A673 (cell line): ENCODE data around the gene NINJ2. TPM values are rescaled to one million over a fixed set of nuclear protein-coding genes. Genes with fewer than 3 reads are reported as not detected.

ENCODE experiments used
- BruUV-seq: library from RNA; stranded (reverse); fragments of 400-500 nt; replicated peaks from 2 replicates; lab custom pipeline; 2021; lab: Mats Ljungman, UMichigan
- CTCF ChIA-PET: fragments of 300-600 bp; sonication (Branson Sonifier 250); formaldehyde crosslinking; loops from one replicate; lab custom pipeline; 2022; ENCODE audit warnings: antibody characterized with exemption; lab: Charles Lee
- POLR2A ChIA-PET: fragments of 300-600 bp; sonication (Branson Sonifier 250); formaldehyde crosslinking; loops from one replicate; lab custom pipeline; 2022; ENCODE audit warnings: antibody characterized with exemption; ENCODE audit not compliant: low non-redundant PET; lab: Charles Lee
- DNase-seq: peaks from one replicate; pipeline ENCODE4 v3.0.0-alpha.2; 2015; ENCODE audit warnings: low spot score
- H3K27ac ChIP-seq: fragments of 200-600 bp; sonication (generic); 2 replicates; pipeline ENCODE4 v1.5.1; 2016; ENCODE audit warnings: mixed run types, low read depth, mild to moderate bottlenecking, mixed read lengths, antibody characterized with exemption, low read length; ENCODE audit not compliant: poor library complexity, severe bottlenecking
- H3K27me3 ChIP-seq: fragments of 200-600 bp; sonication (generic); replicated peaks from 2 replicates; pipeline ENCODE4 v1.6.1; 2017; ENCODE audit warnings: mixed run types, low read depth, mild to moderate bottlenecking, mixed read lengths, antibody characterized with exemption, low read length; ENCODE audit not compliant: insufficient read depth, poor library complexity
- H3K36me3 ChIP-seq: fragments of 200-600 bp; sonication (generic); 2 replicates; pipeline ENCODE4 v1.6.1; 2016; ENCODE audit warnings: mixed run types, mild to moderate bottlenecking, mixed read lengths, antibody characterized with exemption, low read length; ENCODE audit not compliant: insufficient read depth, poor library complexity, severe bottlenecking
- H3K4me1 ChIP-seq: fragments of 200-600 bp; sonication (generic); 2 replicates; pipeline ENCODE4 v1.6.1; 2017; ENCODE audit warnings: mixed run types, mild to moderate bottlenecking, mixed read lengths, antibody characterized with exemption, low read length; ENCODE audit not compliant: insufficient read depth, poor library complexity, severe bottlenecking
- H3K4me3 ChIP-seq: fragments of 200-600 bp; sonication (generic); 2 replicates; pipeline ENCODE4 v1.5.1; 2016; ENCODE audit warnings: low read depth, mixed run types, mild to moderate bottlenecking, mixed read lengths, low read length; ENCODE audit not compliant: poor library complexity, severe bottlenecking
- H3K9me3 ChIP-seq: fragments of 200-600 bp; sonication (generic); 2 replicates; pipeline ENCODE4 v1.6.1; 2016; ENCODE audit warnings: mixed run types, low read depth, mild to moderate bottlenecking, mixed read lengths, antibody characterized with exemption, low read length; ENCODE audit not compliant: poor library complexity, severe bottlenecking
- EZH2 ChIP-seq: fragments of 200-600 bp; sonication (generic); IDR thresholded peaks from 2 replicates; pipeline ENCODE4 v1.6.1; 2017; ENCODE audit warnings: borderline replicate concordance, low read depth, mild to moderate bottlenecking, mixed read lengths, antibody characterized with exemption, low read length; ENCODE audit not compliant: poor library complexity, severe bottlenecking
- intact Hi-C: fragments of 100-400 bp; cut with micrococcal nuclease; formaldehyde crosslinking; loops from one replicate; pipeline ENCODE4 v1.10.0; 2022; ENCODE audit not compliant: unreplicated experiment
- total RNA-seq: library from RNA; stranded (reverse); gene quantifications from 2 replicates; pipeline ENCODE4 v1.2.3, GENCODE V29; 2021
- TF ChIP-seq, protein P1 (sequence below): fragments of 300-800, 200-600 bp; sonication (generic); conservative IDR thresholded peaks from 2 replicates; pipeline ENCODE4 v1.5.1; 2017; ENCODE audit warnings: low read depth, mild to moderate bottlenecking, antibody characterized with exemption, low read length, moderate library complexity, mixed read lengths

Gene NINJ2
- total RNA-seq, 1 experiment from 2014 or later: not detected

- no peak for TF ChIP-seq EZH2
- TF ChIP-seq, protein P1, sequence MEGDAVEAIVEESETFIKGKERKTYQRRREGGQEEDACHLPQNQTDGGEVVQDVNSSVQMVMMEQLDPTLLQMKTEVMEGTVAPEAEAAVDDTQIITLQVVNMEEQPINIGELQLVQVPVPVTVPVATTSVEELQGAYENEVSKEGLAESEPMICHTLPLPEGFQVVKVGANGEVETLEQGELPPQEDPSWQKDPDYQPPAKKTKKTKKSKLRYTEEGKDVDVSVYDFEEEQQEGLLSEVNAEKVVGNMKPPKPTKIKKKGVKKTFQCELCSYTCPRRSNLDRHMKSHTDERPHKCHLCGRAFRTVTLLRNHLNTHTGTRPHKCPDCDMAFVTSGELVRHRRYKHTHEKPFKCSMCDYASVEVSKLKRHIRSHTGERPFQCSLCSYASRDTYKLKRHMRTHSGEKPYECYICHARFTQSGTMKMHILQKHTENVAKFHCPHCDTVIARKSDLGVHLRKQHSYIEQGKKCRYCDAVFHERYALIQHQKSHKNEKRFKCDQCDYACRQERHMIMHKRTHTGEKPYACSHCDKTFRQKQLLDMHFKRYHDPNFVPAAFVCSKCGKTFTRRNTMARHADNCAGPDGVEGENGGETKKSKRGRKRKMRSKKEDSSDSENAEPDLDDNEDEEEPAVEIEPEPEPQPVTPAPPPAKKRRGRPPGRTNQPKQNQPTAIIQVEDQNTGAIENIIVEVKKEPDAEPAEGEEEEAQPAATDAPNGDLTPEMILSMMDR: no peak
- CTCF ChIA-PET: no interaction called here
- intact Hi-C loops: no loop called here
- DNase-seq: no peak
- Histone ChIP-seq H3K27me3 (no peaks in the 10 kb centered on the region), H3K27ac (peak overlapping the region; percentile 22), H3K9me3 (no peaks in the 10 kb centered on the region), H3K4me1 (peaks cover 21% of the 10 kb centered on the region), H3K4me3 (no peak overlapping the region), H3K36me3 (no peaks in the 10 kb centered on the region)
- POLR2A ChIA-PET: interaction anchor here (0.6 kb wide), 1 partner anchor 102 kb away, joined by 4 read pairs; no protein-coding TSS in a partner anchor
- no TSS peak for BruUV-seq
These were observed 130.2 kb downstream of the NINJ2 start for GRCh38 chr12:532908-533565.

- Histone ChIP-seq H3K27me3 (no peaks in the 10 kb centered on the region), H3K27ac (no peak overlapping the region), H3K4me1 (peaks cover 18% of the 10 kb centered on the region), H3K9me3 (no peaks in the 10 kb centered on the region), H3K4me3 (no peak overlapping the region), H3K36me3 (no peaks in the 10 kb centered on the region)
- ChIA-PET CTCF (no interaction called here), POLR2A (no interaction called here)
- TF ChIP-seq, protein P1: no peak
- no peak for TF ChIP-seq EZH2
- BruUV-seq: no TSS peak
- intact Hi-C loops: no loop called here
- DNase-seq: no peak
These were observed 131.2 kb downstream of the NINJ2 start for GRCh38 chr12:531951-532585.

DNA sequence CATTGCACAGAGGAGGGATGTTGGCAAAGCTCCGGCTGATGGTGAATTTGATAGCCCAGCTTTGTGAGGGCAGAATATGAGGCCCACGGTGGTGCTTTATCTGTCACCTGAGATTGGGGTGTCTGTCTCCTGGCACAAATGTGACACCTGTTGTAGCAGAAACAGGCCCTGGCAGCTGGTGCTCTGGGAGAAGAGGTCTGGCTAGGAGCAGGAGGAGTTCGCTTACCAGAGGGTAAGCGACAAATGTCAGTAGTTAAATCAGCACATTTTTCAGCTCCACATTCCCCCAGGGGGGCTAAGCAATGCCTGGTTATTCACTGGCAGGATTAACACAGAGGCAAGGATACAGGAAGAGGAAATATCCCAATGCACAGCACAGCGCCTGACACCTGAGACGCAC lies 132.4 kb downstream of the NINJ2 start:
- peak; percentile 83 for DNase-seq
- intact Hi-C loops: no loop called here
- TF ChIP-seq EZH2: no peak
- TF ChIP-seq, protein P1: no peak
- BruUV-seq: no TSS peak
- H3K36me3 ChIP-seq: no peaks in the 10 kb centered on the region
- H3K27ac ChIP-seq: peak overlapping the region; percentile 79
- no peaks in the 10 kb centered on the region for H3K9me3 ChIP-seq
- POLR2A ChIA-PET: no interaction called here
- H3K4me3 ChIP-seq: peak overlapping the region; percentile 1
- peaks cover 18% of the 10 kb centered on the region for H3K4me1 ChIP-seq
- CTCF ChIA-PET: interaction anchor here (0.5 to 1.2 kb wide), 4 partner anchors 78 to 1264 kb away, joined by 3 to 6 read pairs (median 4); partner anchors contain the start of gene RAD52
- no peaks in the 10 kb centered on the region for H3K27me3 ChIP-seq
